Activated CD4-positive, alpha-beta T cell treated with anti-CD3 and anti-CD28 coated beads for 36 hours (primary cell): ENCODE results near the gene TRPM2. TPM values are rescaled to one million over a fixed set of nuclear protein-coding genes. Genes with fewer than 3 reads are reported as not detected.
A peak's percentile ranks its signal among the peaks of the same experiment; 100 is the strongest.
"Not testable (repeated sequence)": the region's sequence is repeated elsewhere in the genome, so short reads cannot be mapped to it uniquely, and the experiment has no call there.

Experiments
- ATAC-seq: fragments of 200-7000 bp; cut with Tn5 transposase; one replicate; pipeline ENCODE4 v1.10.0; 2021; ENCODE audit warnings: mild to moderate bottlenecking, moderate library complexity
- CTCF ChIA-PET: fragments of 350-600 bp; sonication (Branson Sonifier 250); formaldehyde crosslinking; loops from one replicate; lab custom pipeline; 2021; ENCODE audit warnings: antibody characterized with exemption; lab: Charles Lee
- POLR2A ChIA-PET: fragments of 350-600 bp; sonication (Branson Sonifier 250); formaldehyde crosslinking; loops from one replicate; lab custom pipeline; 2021; ENCODE audit warnings: antibody characterized with exemption, inconsistent platforms; lab: Charles Lee
- DNase-seq: peaks from one replicate; pipeline ENCODE4 v3.0.0-alpha.2; 2020
- H3K27ac Mint-ChIP-seq: one replicate; pipeline ENCODE4 v1.8.0; 2021; ENCODE audit warnings: mixed read lengths
- H3K27me3 Mint-ChIP-seq: one replicate; pipeline ENCODE4 v1.8.0; 2021; ENCODE audit warnings: mixed read lengths
- H3K36me3 Mint-ChIP-seq: one replicate; pipeline ENCODE4 v1.8.0; 2021; ENCODE audit warnings: low read depth, mixed read lengths
- H3K4me1 Mint-ChIP-seq: one replicate; pipeline ENCODE4 v1.8.0; 2021; ENCODE audit warnings: mixed read lengths
- H3K4me3 Mint-ChIP-seq: one replicate; pipeline ENCODE4 v1.8.0; 2021; ENCODE audit warnings: mild to moderate bottlenecking, moderate library complexity, mixed read lengths
- H3K9me3 Mint-ChIP-seq: one replicate; pipeline ENCODE4 v1.8.0; 2021; ENCODE audit warnings: low read depth, mixed read lengths
- intact Hi-C, 2 experiments: fragments of 100-400 bp; cut with DNase I in 1 of 2; cut with micrococcal nuclease in 1 of 2; formaldehyde crosslinking; loops; one replicate each; pipeline versions ENCODE4 v1.14.2 to v1.15.1; 2022 to 2024; cut with DNase I, micrococcal nuclease
- total RNA-seq, 2 experiments: library from RNA; stranded (reverse); gene quantifications; one replicate each; pipeline ENCODE4 v1.2.3, GENCODE V29; 2021

Gene TRPM2
- total RNA-seq, 2 experiments from 2014 or later, result 1.5 to 1.7 TPM

- H3K4me1 Mint-ChIP-seq, result peaks cover 7% of the 10 kb centered on the region
- H3K9me3 Mint-ChIP-seq, result peaks cover 9% of the 10 kb centered on the region
- H3K27ac Mint-ChIP-seq, result no peak overlapping the region
- CTCF ChIA-PET, result no interaction called here
- no peak overlapping the region for H3K4me3 Mint-ChIP-seq
- no peak for ATAC-seq
- POLR2A ChIA-PET, result no interaction called here
- intact Hi-C loops, result no loop called here
- H3K36me3 Mint-ChIP-seq, result peaks cover 2% of the 10 kb centered on the region
- no peak for DNase-seq
- no peaks in the 10 kb centered on the region for H3K27me3 Mint-ChIP-seq
Measured at GRCh38 chr21:44403106-44404020, 49.9 kb downstream of the TRPM2 start.

- H3K4me1 Mint-ChIP-seq, H3K36me3 Mint-ChIP-seq, H3K27me3 Mint-ChIP-seq, CTCF ChIA-PET, H3K27ac Mint-ChIP-seq, H3K4me3 Mint-ChIP-seq, DNase-seq, ATAC-seq, intact Hi-C loops, POLR2A ChIA-PET: not testable (repeated sequence)
- H3K9me3 Mint-ChIP-seq, result peaks cover 13% of the 10 kb centered on the region
Measured at GRCh38 chr21:44404482-44404881, 51.1 kb downstream of the TRPM2 start.

GRCh38 chr21:44405091-44405947 lies 51.9 kb downstream of the TRPM2 start:
- no peak for DNase-seq
- peaks cover 2% of the 10 kb centered on the region for H3K36me3 Mint-ChIP-seq
- POLR2A ChIA-PET, result no interaction called here
- ATAC-seq, result no peak
- intact Hi-C loops, result no loop called here
- H3K27ac Mint-ChIP-seq, result no peak overlapping the region
- no peaks in the 10 kb centered on the region for H3K27me3 Mint-ChIP-seq
- peaks cover 7% of the 10 kb centered on the region for H3K4me1 Mint-ChIP-seq
- H3K4me3 Mint-ChIP-seq, result no peak overlapping the region
- CTCF ChIA-PET, result no interaction called here
- H3K9me3 Mint-ChIP-seq, result peaks cover 13% of the 10 kb centered on the region

GRCh38 chr21:44405948-44406872 lies 52.8 kb downstream of the TRPM2 start:
- CTCF ChIA-PET, result no interaction called here

GRCh38 chr21:44406953-44407352 lies 53.5 kb downstream of the TRPM2 start:
- H3K4me1 Mint-ChIP-seq, result peaks cover 7% of the 10 kb centered on the region
- H3K9me3 Mint-ChIP-seq, result peaks cover 13% of the 10 kb centered on the region
- ChIA-PET POLR2A (interaction anchor here (0.7 kb wide), 1 partner anchor 53 kb away, joined by 3 read pairs; no protein-coding TSS in a partner anchor), CTCF (interaction anchor here (0.7 kb wide), 2 partner anchors 75 to 733 kb away, joined by 3 read pairs; no protein-coding TSS in a partner anchor)
- H3K36me3 Mint-ChIP-seq, result peaks cover 2% of the 10 kb centered on the region
- DNase-seq (no peak), ATAC-seq (no peak)
- intact Hi-C loops, result no loop called here
- H3K27me3 Mint-ChIP-seq, result no peaks in the 10 kb centered on the region
- H3K27ac Mint-ChIP-seq, result peak overlapping the region; percentile 85
- H3K4me3 Mint-ChIP-seq, result no peak overlapping the region

More at GRCh38 chr21:44405948-44406872, 52.8 kb downstream of the TRPM2 start:
- intact Hi-C loops, result no loop called here
- Mint-ChIP-seq H3K36me3 (peaks cover 2% of the 10 kb centered on the region), H3K27me3 (no peaks in the 10 kb centered on the region), H3K9me3 (peaks cover 13% of the 10 kb centered on the region), H3K4me1 (peaks cover 7% of the 10 kb centered on the region), H3K27ac (no peak overlapping the region), H3K4me3 (no peak overlapping the region)
- DNase-seq (no peak), ATAC-seq (no peak)
- POLR2A ChIA-PET, result no interaction called here

- DNase-seq (peak; percentile 68), ATAC-seq (peak; percentile 96)
- H3K9me3 Mint-ChIP-seq, result peaks cover 13% of the 10 kb centered on the region
- intact Hi-C loops, result no loop called here
- H3K36me3 Mint-ChIP-seq, result peaks cover 2% of the 10 kb centered on the region
- CTCF ChIA-PET, result interaction anchor here (0.7 kb wide), 2 partner anchors 75 to 732 kb away, joined by 3 read pairs; no protein-coding TSS in a partner anchor
- H3K27me3 Mint-ChIP-seq, result no peaks in the 10 kb centered on the region
- H3K4me3 Mint-ChIP-seq, result no peak overlapping the region
- H3K27ac Mint-ChIP-seq, result no peak overlapping the region
- POLR2A ChIA-PET, result interaction anchor here (0.7 kb wide), 1 partner anchor 53 kb away, joined by 3 read pairs; no protein-coding TSS in a partner anchor
- H3K4me1 Mint-ChIP-seq, result peaks cover 7% of the 10 kb centered on the region
Measured at GRCh38 chr21:44407493-44407892, 54.1 kb downstream of the TRPM2 start.

- intact Hi-C loops, result no loop called here
- ChIA-PET POLR2A (no interaction called here), CTCF (interaction anchor here (0.6 kb wide), 1 partner anchor 14 kb away, joined by 3 read pairs; no protein-coding TSS in a partner anchor)
- no peaks in the 10 kb centered on the region for H3K27me3 Mint-ChIP-seq
- ATAC-seq (no peak), DNase-seq (no peak)
- H3K36me3 Mint-ChIP-seq, result peaks cover 2% of the 10 kb centered on the region
- no peak overlapping the region for H3K4me3 Mint-ChIP-seq
- H3K27ac Mint-ChIP-seq, result no peak overlapping the region
- H3K4me1 Mint-ChIP-seq, result peaks cover 7% of the 10 kb centered on the region
- H3K9me3 Mint-ChIP-seq, result peaks cover 12% of the 10 kb centered on the region
Measured at GRCh38 chr21:44408226-44408625, 54.8 kb downstream of the TRPM2 start.

GRCh38 chr21:44413566-44414290 lies 60.3 kb downstream of the TRPM2 start:
- peaks cover 4% of the 10 kb centered on the region for H3K9me3 Mint-ChIP-seq
- POLR2A ChIA-PET, result no interaction called here
- no peak overlapping the region for H3K4me3 Mint-ChIP-seq
- no peaks in the 10 kb centered on the region for H3K4me1 Mint-ChIP-seq
- DNase-seq (no peak), ATAC-seq (no peak)
- no peaks in the 10 kb centered on the region for H3K27me3 Mint-ChIP-seq
- H3K36me3 Mint-ChIP-seq, result no peaks in the 10 kb centered on the region
- intact Hi-C loops, result no loop called here
- no peak overlapping the region for H3K27ac Mint-ChIP-seq
- CTCF ChIA-PET, result interaction anchor here (1.2 kb wide), 1 partner anchor 80 kb away, joined by 3 read pairs; no protein-coding TSS in a partner anchor

GRCh38 chr21:44414291-44415072 lies 61.1 kb downstream of the TRPM2 start:
- H3K9me3 Mint-ChIP-seq, result peaks cover 3% of the 10 kb centered on the region
- H3K27me3 Mint-ChIP-seq, result no peaks in the 10 kb centered on the region
- H3K27ac Mint-ChIP-seq, result no peak overlapping the region
- no peaks in the 10 kb centered on the region for H3K36me3 Mint-ChIP-seq
- ChIA-PET CTCF (interaction anchor here (1.2 kb wide), 1 partner anchor 80 kb away, joined by 3 read pairs; no protein-coding TSS in a partner anchor), POLR2A (no interaction called here)
- no peaks in the 10 kb centered on the region for H3K4me1 Mint-ChIP-seq
- no peak overlapping the region for H3K4me3 Mint-ChIP-seq
- intact Hi-C loops, result no loop called here
- ATAC-seq (no peak), DNase-seq (no peak)
